Lower lobe of right lung (tissue), 2 donors: ENCODE measurements around the gene C4orf46. TPM values are rescaled to one million over a fixed set of nuclear protein-coding genes. Genes with fewer than 3 reads are reported as not detected.

Source experiments
- ATAC-seq, 2 donors: fragments of 200-7000 bp; cut with Tn5 transposase; one replicate each; pipeline ENCODE4 v1.9.1; 2020 to 2022; ENCODE audit warnings: mild to moderate bottlenecking in 2 of 2, moderate library complexity in 2 of 2
- DNase-seq: peaks from one replicate; pipeline ENCODE4 v3.0.0-alpha.2; 2020
- H3K27ac ChIP-seq: fragments of 200-600 bp; one replicate; pipeline ENCODE4 v1.8.0; 2022
- H3K27me3 ChIP-seq: fragments of 200-600 bp; one replicate; pipeline ENCODE4 v1.8.0; 2022; ENCODE audit warnings: low read depth
- H3K36me3 ChIP-seq: fragments of 200-600 bp; one replicate; pipeline ENCODE4 v1.8.0; 2022; ENCODE audit warnings: mild to moderate bottlenecking
- H3K4me1 ChIP-seq: fragments of 200-600 bp; one replicate; pipeline ENCODE4 v1.8.0; 2022
- H3K4me3 ChIP-seq: fragments of 200-600 bp; one replicate; pipeline ENCODE4 v1.8.0; 2022; ENCODE audit warnings: mild to moderate bottlenecking
- H3K9me3 ChIP-seq: fragments of 200-600 bp; one replicate; pipeline ENCODE4 v1.8.0; 2022
- intact Hi-C: fragments of 100-400 bp; cut with DNase I; formaldehyde crosslinking; loops from one replicate; pipeline ENCODE4 v1.11.0; 2022
- total RNA-seq: library from RNA; stranded (reverse); fragmentation: NEBNext Ultra II Directional; extraction: Animal tissue kit (Norgen Biotek cat#: 25700); gene quantifications from one replicate; pipeline ENCODE4 v1.2.1, GENCODE V29; 2021
- TF ChIP-seq, protein P1 (sequence below): fragments of 200-600 bp; IDR thresholded peaks from one replicate; pipeline ENCODE4 v1.8.0; 2022; ENCODE audit warnings: antibody characterized with exemption, mild to moderate bottlenecking
- donor health status: DM: no; HTN: yes; CAD: no; lungs with severe emphysema.

The C4orf46 gene
- total RNA-seq, 1 donor from 2014 or later: 4.0 TPM

DNA sequence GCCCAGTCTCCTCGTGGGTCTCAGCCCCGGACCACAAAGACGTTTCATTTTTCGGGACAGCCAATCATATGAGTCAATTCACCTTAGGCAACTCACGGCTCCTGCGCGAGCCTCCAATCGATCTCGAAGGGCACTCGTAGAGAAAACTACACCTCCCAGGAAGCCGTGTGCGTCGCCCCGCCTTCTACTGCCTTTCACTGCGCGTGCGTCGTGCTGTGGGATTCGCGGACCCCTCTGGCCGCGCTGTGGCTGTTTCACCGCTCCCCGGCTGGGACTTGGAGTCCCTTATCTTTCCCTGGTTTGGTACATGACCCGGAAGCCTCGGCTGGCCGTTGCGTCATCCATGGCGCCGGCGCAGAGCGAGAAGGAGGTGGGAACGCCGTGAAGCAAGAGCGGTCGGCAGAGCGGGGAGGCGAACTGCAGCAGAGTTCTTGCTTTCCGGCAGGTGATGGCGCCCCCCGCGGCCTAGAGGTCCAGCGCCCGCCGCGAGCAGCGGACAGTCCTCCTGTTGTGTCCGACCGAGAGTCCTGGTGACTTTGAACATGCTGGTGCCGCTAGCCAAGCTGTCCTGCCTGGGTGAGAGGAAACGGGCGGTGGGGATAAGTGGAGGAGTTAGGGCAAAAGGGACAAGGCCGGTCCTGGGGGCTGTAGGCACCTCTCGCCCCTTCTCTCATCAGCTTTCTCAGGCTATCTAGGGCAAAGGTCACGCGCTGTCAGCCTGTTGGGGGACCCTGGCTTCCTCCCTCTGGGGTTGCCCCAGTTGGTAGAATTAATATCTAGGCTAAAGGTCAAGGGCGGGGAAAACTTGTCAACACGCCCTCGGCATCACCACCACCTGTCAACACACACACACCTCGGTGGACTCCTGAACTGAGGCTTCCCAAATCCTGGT is 474 bp upstream of the C4orf46 start, which contains the start of gene ETFDH:
Gene ETFDH (plus strand): TSS at position 382 of the 892 bp plus-strand sequence. CDS start 161 bp downstream, at position 543.
- Histone ChIP-seq H3K9me3 (no peaks in the 10 kb centered on the region), H3K27ac (peak within 1 kb of the TSS; percentile 91), H3K36me3 (no peaks in the 10 kb centered on the region), H3K4me3 (peak within 1 kb of the TSS; percentile 83), H3K4me1 (peaks cover 19% of the 10 kb centered on the region), H3K27me3 (no peaks in the 10 kb centered on the region)
- TF ChIP-seq, protein P1, sequence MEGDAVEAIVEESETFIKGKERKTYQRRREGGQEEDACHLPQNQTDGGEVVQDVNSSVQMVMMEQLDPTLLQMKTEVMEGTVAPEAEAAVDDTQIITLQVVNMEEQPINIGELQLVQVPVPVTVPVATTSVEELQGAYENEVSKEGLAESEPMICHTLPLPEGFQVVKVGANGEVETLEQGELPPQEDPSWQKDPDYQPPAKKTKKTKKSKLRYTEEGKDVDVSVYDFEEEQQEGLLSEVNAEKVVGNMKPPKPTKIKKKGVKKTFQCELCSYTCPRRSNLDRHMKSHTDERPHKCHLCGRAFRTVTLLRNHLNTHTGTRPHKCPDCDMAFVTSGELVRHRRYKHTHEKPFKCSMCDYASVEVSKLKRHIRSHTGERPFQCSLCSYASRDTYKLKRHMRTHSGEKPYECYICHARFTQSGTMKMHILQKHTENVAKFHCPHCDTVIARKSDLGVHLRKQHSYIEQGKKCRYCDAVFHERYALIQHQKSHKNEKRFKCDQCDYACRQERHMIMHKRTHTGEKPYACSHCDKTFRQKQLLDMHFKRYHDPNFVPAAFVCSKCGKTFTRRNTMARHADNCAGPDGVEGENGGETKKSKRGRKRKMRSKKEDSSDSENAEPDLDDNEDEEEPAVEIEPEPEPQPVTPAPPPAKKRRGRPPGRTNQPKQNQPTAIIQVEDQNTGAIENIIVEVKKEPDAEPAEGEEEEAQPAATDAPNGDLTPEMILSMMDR: peak; percentile 71
- intact Hi-C loops: no loop called here
- ATAC-seq: peak; percentile 97 to 98
- DNase-seq: peak; percentile 99

DNA sequence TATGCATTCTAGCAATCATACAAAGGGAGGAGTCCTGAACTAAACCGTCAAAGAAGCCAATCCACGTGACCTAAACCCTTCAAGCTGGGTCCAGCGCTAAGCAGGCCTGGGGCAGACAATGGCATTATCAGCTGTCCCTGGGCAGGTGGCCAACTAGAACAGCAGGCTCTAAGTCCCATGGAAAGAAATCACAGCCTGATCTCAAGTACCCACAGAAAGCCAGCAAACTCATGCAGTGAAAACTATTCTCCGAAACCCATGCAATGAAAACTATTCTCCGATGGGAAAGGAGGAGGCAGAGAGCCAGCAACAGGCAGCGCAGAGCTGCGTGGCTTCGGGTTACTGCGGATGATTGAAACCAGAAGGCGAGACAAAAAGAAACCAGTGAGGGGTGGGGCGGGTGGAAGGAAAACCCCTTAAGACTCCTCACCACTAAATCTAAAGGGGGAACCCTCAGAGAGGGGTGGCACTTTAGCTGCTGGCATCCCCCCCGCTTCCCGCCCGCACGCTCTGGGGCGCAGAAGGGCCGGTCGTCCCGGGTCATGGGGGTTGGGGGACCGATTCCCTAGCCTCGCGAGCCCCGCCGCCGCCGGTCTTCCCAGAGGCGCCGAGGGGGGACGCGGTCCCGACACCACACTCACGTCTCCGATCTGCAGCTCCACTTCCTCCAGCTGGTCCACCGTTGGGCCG is 567 bp downstream of the C4orf46 start:
- TF ChIP-seq, protein P1: no peak
- H3K4me3 ChIP-seq: peak overlapping the region; percentile 83
- ATAC-seq (peak; percentile 12 to 27), DNase-seq (peak; percentile 58)
- H3K27me3 ChIP-seq: no peaks in the 10 kb centered on the region
- H3K27ac ChIP-seq: peak overlapping the region; percentile 91
- peaks cover 19% of the 10 kb centered on the region for H3K4me1 ChIP-seq
- H3K36me3 ChIP-seq: no peaks in the 10 kb centered on the region
- no peaks in the 10 kb centered on the region for H3K9me3 ChIP-seq
- intact Hi-C loops: no loop called here

DNA sequence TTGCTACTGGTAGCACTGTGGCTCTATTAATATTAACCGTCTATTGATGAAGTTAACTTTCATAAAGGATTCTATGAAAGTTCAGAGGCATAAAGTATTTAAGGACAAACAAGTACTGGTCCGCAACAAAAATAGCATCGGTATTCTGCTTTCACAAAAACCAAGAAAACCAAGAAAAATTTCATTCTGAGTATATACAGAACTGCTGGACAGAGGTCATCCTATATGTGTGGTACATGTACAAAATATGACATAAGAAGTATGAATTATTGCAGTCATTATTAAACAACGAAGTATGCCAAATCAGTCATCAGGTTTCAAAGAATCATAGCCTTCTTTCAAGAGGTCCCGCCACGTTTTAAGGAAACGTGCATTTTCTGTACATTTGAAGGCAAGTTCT is 2.4 kb downstream of the C4orf46 start:
- intact Hi-C loops: no loop called here
- no peaks in the 10 kb centered on the region for H3K27me3 ChIP-seq
- no peak overlapping the region for H3K27ac ChIP-seq
- peaks cover 19% of the 10 kb centered on the region for H3K4me1 ChIP-seq
- ATAC-seq: no peak
- DNase-seq: no peak
- H3K9me3 ChIP-seq: no peaks in the 10 kb centered on the region
- TF ChIP-seq, protein P1: no peak
- no peaks in the 10 kb centered on the region for H3K36me3 ChIP-seq
- H3K4me3 ChIP-seq: no peak overlapping the region

DNA sequence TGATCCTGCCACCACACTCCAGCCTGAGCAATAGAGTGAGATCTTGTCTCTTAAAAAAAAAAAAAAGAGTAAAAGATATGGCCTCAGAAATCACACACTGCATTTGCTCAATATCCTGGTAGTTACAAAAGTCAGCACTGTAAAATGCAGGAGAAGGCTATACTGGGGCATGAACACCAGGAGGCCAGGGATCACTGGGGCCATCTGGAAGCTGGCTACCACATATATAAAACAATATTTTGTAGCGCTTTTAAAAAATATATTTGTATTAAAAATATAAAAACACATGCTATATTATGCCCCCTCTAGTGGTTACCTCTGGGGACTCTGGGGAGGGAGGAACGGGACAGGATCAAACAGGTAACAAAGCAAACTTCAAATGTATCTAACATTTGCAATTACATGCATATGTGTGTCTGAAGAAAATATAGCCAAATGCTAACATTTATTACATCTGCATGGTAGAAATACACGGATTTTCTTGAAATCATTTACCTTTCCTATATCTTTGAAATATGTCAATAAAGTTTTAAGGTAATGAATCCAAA is 4.0 kb downstream of the C4orf46 start:
- no peak overlapping the region for H3K27ac ChIP-seq
- H3K27me3 ChIP-seq: no peaks in the 10 kb centered on the region
- ATAC-seq: no peak
- peaks cover 16% of the 10 kb centered on the region for H3K4me1 ChIP-seq
- no peaks in the 10 kb centered on the region for H3K36me3 ChIP-seq
- H3K4me3 ChIP-seq: no peak overlapping the region
- intact Hi-C loops: no loop called here
- no peaks in the 10 kb centered on the region for H3K9me3 ChIP-seq
- DNase-seq: no peak
- TF ChIP-seq, protein P1: peak; percentile 51

DNA sequence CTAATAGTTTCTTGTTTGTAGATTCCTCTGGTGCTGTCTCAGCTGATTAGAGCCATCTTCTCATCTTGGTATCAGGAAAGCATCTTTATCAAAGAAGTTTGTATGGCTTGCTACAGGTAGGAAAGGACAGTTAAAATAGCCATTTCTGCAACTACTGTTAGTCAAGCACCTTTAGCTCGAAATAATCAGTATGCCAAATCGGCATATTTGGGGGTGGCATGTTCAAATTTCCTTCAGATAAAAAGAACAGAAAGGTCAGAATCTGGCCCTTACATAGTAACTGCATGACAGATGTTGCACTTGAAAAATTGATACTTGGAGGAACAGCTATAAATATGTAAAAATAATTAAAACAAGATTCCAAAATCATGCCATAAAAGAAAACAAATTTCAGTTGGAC is 4.8 kb downstream of the C4orf46 start:
- ATAC-seq: no peak
- no peaks in the 10 kb centered on the region for H3K27me3 ChIP-seq
- H3K36me3 ChIP-seq: no peaks in the 10 kb centered on the region
- H3K4me1 ChIP-seq: peaks cover 13% of the 10 kb centered on the region
- intact Hi-C loops: no loop called here
- H3K9me3 ChIP-seq: no peaks in the 10 kb centered on the region
- H3K4me3 ChIP-seq: no peak overlapping the region
- no peak overlapping the region for H3K27ac ChIP-seq
- no peak for DNase-seq
- TF ChIP-seq, protein P1: no peak
